Smooth muscle cell (in vitro differentiated cells): ENCODE data around the gene MAP1LC3B2. TPM values are rescaled to one million over a fixed set of nuclear protein-coding genes. Genes with fewer than 3 reads are reported as not detected.

ENCODE experiments used
- DNase-seq: peaks from one replicate; lab custom pipeline; 2025; ENCODE audit not compliant: unreplicated experiment; lab: John Stamatoyannopoulos, UW
- H2AFZ ChIP-seq: fragments of 200-600 bp; sonication (generic); 2 replicates; pipeline ENCODE4 v1.6.0; 2016; ENCODE audit warnings: antibody characterized with exemption, low read depth, mild to moderate bottlenecking
- H3F3A ChIP-seq: fragments of 200-600 bp; sonication (generic); 2 replicates; pipeline ENCODE4 v1.6.0; 2017; ENCODE audit warnings: antibody characterized with exemption, low read depth
- H3K27ac ChIP-seq: fragments of 200-600 bp; sonication (generic); 2 replicates; pipeline ENCODE4 v1.5.1; 2016; ENCODE audit warnings: low read depth, mild to moderate bottlenecking
- H3K27me3 ChIP-seq: fragments of 200-600 bp; sonication (generic); 2 replicates; pipeline ENCODE4 v1.6.1; 2016; ENCODE audit warnings: low read depth, mild to moderate bottlenecking
- H3K36me3 ChIP-seq: fragments of 200-600 bp; sonication (generic); 2 replicates; pipeline ENCODE4 v1.5.1; 2016; ENCODE audit warnings: low read depth
- H3K4me1 ChIP-seq: fragments of 200-600 bp; sonication (generic); 2 replicates; pipeline ENCODE4 v1.5.1; 2016; ENCODE audit warnings: low read depth
- H3K4me2 ChIP-seq: fragments of 200-600 bp; sonication (generic); 2 replicates; pipeline ENCODE4 v1.6.0; 2016; ENCODE audit warnings: mild to moderate bottlenecking
- H3K4me3 ChIP-seq: fragments of 200-600 bp; sonication (generic); 2 replicates; pipeline ENCODE4 v1.5.1; 2016; ENCODE audit warnings: mild to moderate bottlenecking
- H3K79me2 ChIP-seq: fragments of 200-600 bp; sonication (generic); 2 replicates; pipeline ENCODE4 v1.6.0; 2016; ENCODE audit warnings: low read depth, mild to moderate bottlenecking
- H3K9ac ChIP-seq: fragments of 200-600 bp; sonication (generic); 2 replicates; pipeline ENCODE4 v1.6.0; 2016; ENCODE audit warnings: low read depth
- H3K9me3 ChIP-seq: fragments of 200-600 bp; sonication (generic); replicated peaks from 2 replicates; pipeline ENCODE4 v1.5.1; 2016; ENCODE audit warnings: low read depth
- H4K20me1 ChIP-seq: fragments of 200-600 bp; sonication (generic); 2 replicates; pipeline ENCODE4 v1.6.0; 2016; ENCODE audit warnings: low read depth
- WGBS: methylation state at CpG from one replicate; pipeline ENCODE4 v1.1.7; 2016; ENCODE audit warnings: low lambda C conversion rate; 5-methylcytosine and 5-hydroxymethylcytosine counted together
- polyA plus RNA-seq: library from polyadenylated mRNA; unstranded; fragments of >200 nt; fragmentation: Nextera tagmentation; extraction: Ambion mirVana; gene quantifications from 2 replicates; pipeline ENCODE4 v1.2.1, GENCODE V29; 2016
- total RNA-seq: library from RNA; depleted of rRNA; stranded (reverse); fragments of >200 nt; gene quantifications from 2 replicates; pipeline ENCODE4 v1.2.3, GENCODE V29; 2014
- TF ChIP-seq, protein P1 (sequence below): fragments of 200-600 bp; sonication (generic); IDR thresholded peaks from 2 replicates; pipeline ENCODE4 v1.5.1; 2017; ENCODE audit warnings: borderline replicate concordance, mild to moderate bottlenecking, antibody characterized with exemption; ENCODE audit not compliant: insufficient read depth, poor library complexity, severe bottlenecking

Gene MAP1LC3B2
- total and polyA plus RNA-seq, 2 experiments from 2014 or later = 0.31 to 4.2 TPM

DNA sequence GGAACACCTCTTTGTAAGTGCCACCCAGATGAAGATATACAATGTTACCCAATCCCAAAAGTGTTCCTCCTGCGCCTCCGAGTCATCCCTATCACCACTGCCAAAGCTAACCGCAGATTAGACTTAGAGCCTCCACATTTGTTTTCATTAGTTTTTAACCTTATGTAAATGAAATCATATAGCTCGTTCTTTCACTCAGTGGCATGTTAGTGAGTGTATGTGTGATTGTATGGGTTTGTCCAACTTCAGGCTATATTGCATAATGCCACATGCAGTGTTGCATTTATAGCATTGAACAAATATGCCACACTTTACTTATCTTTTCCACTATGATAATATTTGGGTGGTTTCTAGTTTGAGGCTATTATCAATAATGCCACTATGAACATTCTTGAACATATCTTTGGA, 18.0 kb downstream of the MAP1LC3B2 start:
- H2AFZ ChIP-seq = no peak overlapping the region
- no peaks in the 10 kb centered on the region for H3F3A ChIP-seq
- H3K36me3 ChIP-seq = no peaks in the 10 kb centered on the region
- H3K4me3 ChIP-seq = no peak overlapping the region
- H4K20me1 ChIP-seq = no peaks in the 10 kb centered on the region
- H3K4me2 ChIP-seq = no peak overlapping the region
- H3K27ac ChIP-seq = no peak overlapping the region
- no peaks in the 10 kb centered on the region for H3K27me3 ChIP-seq
- DNase-seq = no peak
- H3K4me1 ChIP-seq = no peaks in the 10 kb centered on the region
- WGBS = 94% methylated on average over 4 of the region's 4 CpGs
- no peaks in the 10 kb centered on the region for H3K9me3 ChIP-seq
- TF ChIP-seq, protein P1, sequence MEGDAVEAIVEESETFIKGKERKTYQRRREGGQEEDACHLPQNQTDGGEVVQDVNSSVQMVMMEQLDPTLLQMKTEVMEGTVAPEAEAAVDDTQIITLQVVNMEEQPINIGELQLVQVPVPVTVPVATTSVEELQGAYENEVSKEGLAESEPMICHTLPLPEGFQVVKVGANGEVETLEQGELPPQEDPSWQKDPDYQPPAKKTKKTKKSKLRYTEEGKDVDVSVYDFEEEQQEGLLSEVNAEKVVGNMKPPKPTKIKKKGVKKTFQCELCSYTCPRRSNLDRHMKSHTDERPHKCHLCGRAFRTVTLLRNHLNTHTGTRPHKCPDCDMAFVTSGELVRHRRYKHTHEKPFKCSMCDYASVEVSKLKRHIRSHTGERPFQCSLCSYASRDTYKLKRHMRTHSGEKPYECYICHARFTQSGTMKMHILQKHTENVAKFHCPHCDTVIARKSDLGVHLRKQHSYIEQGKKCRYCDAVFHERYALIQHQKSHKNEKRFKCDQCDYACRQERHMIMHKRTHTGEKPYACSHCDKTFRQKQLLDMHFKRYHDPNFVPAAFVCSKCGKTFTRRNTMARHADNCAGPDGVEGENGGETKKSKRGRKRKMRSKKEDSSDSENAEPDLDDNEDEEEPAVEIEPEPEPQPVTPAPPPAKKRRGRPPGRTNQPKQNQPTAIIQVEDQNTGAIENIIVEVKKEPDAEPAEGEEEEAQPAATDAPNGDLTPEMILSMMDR = no peak
- H3K9ac ChIP-seq = no peak overlapping the region
- no peaks in the 10 kb centered on the region for H3K79me2 ChIP-seq

DNA sequence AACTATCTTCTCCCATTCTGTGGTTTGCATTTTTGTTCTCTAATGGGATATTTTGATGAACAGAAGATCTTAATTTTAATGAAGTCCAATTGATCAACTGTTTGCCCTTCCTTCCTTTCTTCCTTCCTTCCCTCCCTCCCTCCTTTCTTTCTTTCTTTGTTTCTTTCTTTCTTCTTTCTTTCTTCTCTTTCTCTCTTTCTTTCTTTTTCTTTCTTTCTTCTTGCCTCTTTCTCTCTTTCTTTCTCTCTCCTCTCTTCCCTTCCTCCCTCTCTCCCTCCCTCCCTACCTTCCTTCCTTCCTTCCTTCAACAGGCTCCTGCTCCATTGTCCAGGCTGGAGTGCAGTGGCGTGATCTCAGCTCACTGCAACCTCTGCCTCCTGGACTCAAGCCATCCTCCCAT, 18.9 kb downstream of the MAP1LC3B2 start:
- DNase-seq = no peak
- peaks cover 7% of the 10 kb centered on the region for H3F3A ChIP-seq
- no peaks in the 10 kb centered on the region for H3K27me3 ChIP-seq
- no peaks in the 10 kb centered on the region for H3K79me2 ChIP-seq
- TF ChIP-seq, protein P1 = no peak
- no peak overlapping the region for H3K27ac ChIP-seq
- no peak overlapping the region for H3K4me3 ChIP-seq
- H3K36me3 ChIP-seq = no peaks in the 10 kb centered on the region
- no peaks in the 10 kb centered on the region for H3K9me3 ChIP-seq
- H4K20me1 ChIP-seq = no peaks in the 10 kb centered on the region
- no peak overlapping the region for H3K9ac ChIP-seq
- H2AFZ ChIP-seq = no peak overlapping the region
- peaks cover 4% of the 10 kb centered on the region for H3K4me1 ChIP-seq
- WGBS = 100% methylated on average over 1 of the region's 1 CpG
- no peak overlapping the region for H3K4me2 ChIP-seq

DNA sequence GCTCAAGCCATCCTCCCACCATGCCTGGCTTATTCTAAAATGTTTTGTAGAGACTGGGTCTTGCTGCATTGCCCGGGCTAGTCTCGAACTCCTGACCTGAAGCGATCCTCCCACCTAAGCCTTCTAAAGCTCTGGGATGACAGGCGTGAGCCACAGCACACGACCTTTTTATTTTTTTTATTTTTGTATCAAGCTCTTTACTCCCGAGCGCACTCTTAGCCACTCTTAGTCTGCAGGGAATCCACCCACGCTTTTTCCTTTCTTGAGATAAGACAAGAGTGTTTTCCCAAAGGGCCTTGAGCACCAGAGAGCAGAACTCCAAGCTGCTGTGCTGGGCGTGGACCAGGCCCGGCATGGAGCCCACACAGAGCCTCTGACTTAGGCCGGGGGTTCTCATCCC, 23.4 kb downstream of the MAP1LC3B2 start:
- Histone ChIP-seq H3F3A (peaks cover 13% of the 10 kb centered on the region), H3K4me2 (no peak overlapping the region), H3K9ac (no peak overlapping the region), H3K79me2 (no peaks in the 10 kb centered on the region), H3K9me3 (no peaks in the 10 kb centered on the region), H4K20me1 (no peaks in the 10 kb centered on the region), H3K27ac (no peak overlapping the region), H3K36me3 (no peaks in the 10 kb centered on the region), H3K4me1 (peaks cover 6% of the 10 kb centered on the region), H3K4me3 (no peak overlapping the region), H2AFZ (no peak overlapping the region), H3K27me3 (no peaks in the 10 kb centered on the region)
- TF ChIP-seq, protein P1 = no peak
- WGBS = 19% methylated on average over 11 of the region's 11 CpGs
- no peak for DNase-seq

DNA sequence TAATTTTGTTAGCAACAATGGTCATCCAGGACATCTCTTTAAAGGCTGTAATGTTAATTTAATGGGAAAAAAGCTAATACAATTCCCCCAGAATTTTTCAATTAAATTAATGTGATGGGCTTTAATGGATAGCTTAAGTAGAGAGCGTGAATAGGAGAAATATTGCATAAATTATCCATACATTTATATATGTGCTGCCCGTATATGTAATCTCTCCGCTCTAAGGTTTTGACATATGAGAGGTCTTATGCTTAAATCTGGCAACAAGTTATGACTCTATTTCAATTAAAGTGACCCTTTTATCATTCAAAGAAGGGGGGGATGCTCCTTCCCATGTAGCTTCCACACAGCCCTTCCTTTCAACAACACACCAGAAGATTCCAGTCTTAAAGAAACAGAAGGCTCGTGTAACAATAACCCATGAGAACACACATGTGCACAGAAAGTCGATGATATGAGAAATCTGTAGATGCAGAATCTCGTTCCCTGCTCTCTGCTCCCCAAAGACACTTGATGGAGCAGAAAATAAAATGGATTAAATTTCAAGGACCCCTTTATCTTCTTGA, 24.0 kb downstream of the MAP1LC3B2 start:
- 89% methylated on average over 6 of the region's 6 CpGs for WGBS
- no peak overlapping the region for H3K4me3 ChIP-seq
- H3K4me2 ChIP-seq = no peak overlapping the region
- H3K27me3 ChIP-seq = no peaks in the 10 kb centered on the region
- no peaks in the 10 kb centered on the region for H3K79me2 ChIP-seq
- peaks cover 6% of the 10 kb centered on the region for H3K4me1 ChIP-seq
- no peak overlapping the region for H3K9ac ChIP-seq
- no peak overlapping the region for H2AFZ ChIP-seq
- TF ChIP-seq, protein P1 = no peak
- no peak for DNase-seq
- peaks cover 13% of the 10 kb centered on the region for H3F3A ChIP-seq
- H3K36me3 ChIP-seq = no peaks in the 10 kb centered on the region
- H3K9me3 ChIP-seq = no peaks in the 10 kb centered on the region
- H3K27ac ChIP-seq = no peak overlapping the region
- H4K20me1 ChIP-seq = no peaks in the 10 kb centered on the region
